AG08396 (cell line): Measurements from ENCODE around the gene SIN3A.
"Not testable (repeated sequence)": the region's sequence is repeated elsewhere in the genome, so short reads cannot be mapped to it uniquely, and the experiment has no call there.

Experiments used
- DNase-seq: peaks from one replicate; pipeline ENCODE4 v3.0.0; 2012; ENCODE audit warnings: low spot score, mixed read lengths

SIN3A gene

GRCh38 chr15:75333654-75334419 is 117.7 kb downstream of the SIN3A start:
- DNase-seq = not testable (repeated sequence)

- DNase-seq = not testable (repeated sequence)
Observed at GRCh38 chr15:75332093-75332492, 119.4 kb downstream of the SIN3A start.

GRCh38 chr15:75329571-75329970 is 121.9 kb downstream of the SIN3A start:
- no peak for DNase-seq

- no peak for DNase-seq
Observed at GRCh38 chr15:75328493-75329314, 122.8 kb downstream of the SIN3A start.

- DNase-seq = no peak
Observed at GRCh38 chr15:75327491-75327890, 124.0 kb downstream of the SIN3A start.

GRCh38 chr15:75327005-75327404 is 124.5 kb downstream of the SIN3A start:
- no peak for DNase-seq

- DNase-seq = no peak
Observed at GRCh38 chr15:75325922-75326321, 125.6 kb downstream of the SIN3A start.

GRCh38 chr15:75321711-75322110 is 129.8 kb downstream of the SIN3A start:
- no peak for DNase-seq
